ENCODE results near the gene FCRL1.

GRCh38 chr1:157844089-157844830, 24.3 kb upstream of the FCRL1 start:
- TF ChIP-seq CTCF (IDR thresholded peaks at IDR 0.05) (no peak), ZFX (IDR thresholded peaks at IDR 0.05; ENCODE audit: borderline replicate concordance) (no peak)

Data from 22Rv1 (cell line).